PC-3 (cell line): ENCODE data around the gene PCDH9.

ENCODE experiments used
- CTCF ChIP-seq: fragments of 300-600 bp; sonication (generic); conservative IDR thresholded peaks from 2 replicates; pipeline ENCODE4 v1.5.1; 2017; ENCODE audit warnings: antibody characterized with exemption, low read depth, mild to moderate bottlenecking, low read length
- EZH2 ChIP-seq: fragments of 300-600 bp; sonication (generic); IDR thresholded peaks from one replicate; pipeline ENCODE4 v1.6.1; 2017; ENCODE audit warnings: antibody characterized with exemption, mild to moderate bottlenecking, low read length; ENCODE audit not compliant: unreplicated experiment
- EZH2phosphoT487 ChIP-seq: fragments of 300-600 bp; sonication (generic); IDR thresholded peaks from 2 replicates; pipeline ENCODE4 v1.6.1; 2018; ENCODE audit warnings: mild to moderate bottlenecking, antibody characterized with exemption, low read length, borderline replicate concordance

- TF ChIP-seq CTCF, result no peak
- no peak for TF ChIP-seq EZH2
- TF ChIP-seq EZH2phosphoT487, result no peak
Observed at GRCh38 chr13:67120872-67121531, 109.1 kb downstream of the PCDH9 start.
